Keratinocyte (primary cell): ENCODE data around the gene ALX4. TPM values are rescaled to one million over a fixed set of nuclear protein-coding genes. Genes with fewer than 3 reads are reported as not detected.

Source experiments
- DNase-seq: peaks from one replicate; pipeline ENCODE4 v3.0.0-alpha.2; 2011; ENCODE audit warnings: low read depth, missing footprints, low spot score
- FAIRE-seq: peaks from 2 replicates; lab custom pipeline; 2011; peaks lifted over from hg19 to GRCh38; lab: Jason Lieb, UNC
- H2AFZ ChIP-seq: 2 replicates; pipeline ENCODE4 v1.6.0; 2012; ENCODE audit warnings: low read length, control low read depth, inconsistent platforms; ENCODE audit not compliant: control insufficient read depth
- H3K27ac ChIP-seq: 2 replicates; pipeline ENCODE4 v1.5.1; 2011; ENCODE audit warnings: low read length; ENCODE audit not compliant: control insufficient read depth, insufficient read depth
- H3K27me3 ChIP-seq: 3 replicates; pipeline ENCODE4 v1.6.0; 2011; ENCODE audit warnings: low read length; ENCODE audit not compliant: control insufficient read depth, insufficient read depth; ENCODE audit errors: extremely low read depth
- H3K36me3 ChIP-seq, 2 experiments: 2 replicates in 1 of 2; 3 replicates in 1 of 2; pipeline ENCODE4 v1.5.1; 2011; ENCODE audit warnings: low read length in 2 of 2, mild to moderate bottlenecking in 1 of 2; ENCODE audit not compliant: control insufficient read depth in 2 of 2, insufficient read depth in 2 of 2; ENCODE audit errors: extremely low read depth in 1 of 2
- H3K4me1 ChIP-seq: 3 replicates; pipeline ENCODE4 v1.5.1; 2011; ENCODE audit warnings: low read length; ENCODE audit not compliant: control insufficient read depth, insufficient read depth; ENCODE audit errors: extremely low read depth
- H3K4me2 ChIP-seq: 3 replicates; pipeline ENCODE4 v1.6.0; 2011; ENCODE audit warnings: low read depth, low read length; ENCODE audit not compliant: control insufficient read depth, insufficient read depth; ENCODE audit errors: extremely low read depth
- H3K4me3 ChIP-seq, 3 experiments: fragments of 200-600 bp in 1 of 3; sonication (generic) in 1 of 3; 2 replicates in 2 of 3; 3 replicates in 1 of 3; pipeline ENCODE4 v1.5.1; 2011 to 2016; ENCODE audit warnings: low read length in 3 of 3, mild to moderate bottlenecking in 3 of 3, control low read depth in 2 of 3, inconsistent platforms in 1 of 3, low read depth in 1 of 3, mixed read lengths in 1 of 3, mixed run types in 1 of 3, moderate library complexity in 1 of 3; ENCODE audit not compliant: control insufficient read depth in 2 of 3, insufficient read depth in 2 of 3; ENCODE audit errors: extremely low read depth in 1 of 3
- H3K79me2 ChIP-seq: 2 replicates; pipeline ENCODE4 v1.6.0; 2012; ENCODE audit warnings: low read length; ENCODE audit not compliant: control insufficient read depth, insufficient read depth
- H3K9ac ChIP-seq: 3 replicates; pipeline ENCODE4 v1.6.0; 2011; ENCODE audit warnings: low read length; ENCODE audit not compliant: control insufficient read depth, insufficient read depth; ENCODE audit errors: extremely low read depth
- H3K9me1 ChIP-seq: 3 replicates; pipeline ENCODE4 v1.6.0; 2011; ENCODE audit warnings: low read length; ENCODE audit not compliant: control insufficient read depth, insufficient read depth; ENCODE audit errors: extremely low read depth
- H3K9me3 ChIP-seq: 2 replicates; pipeline ENCODE4 v1.5.1; 2012; ENCODE audit warnings: low read depth, low read length; ENCODE audit not compliant: control insufficient read depth
- H4K20me1 ChIP-seq: 3 replicates; pipeline ENCODE4 v1.6.0; 2011; ENCODE audit warnings: low read length; ENCODE audit not compliant: control insufficient read depth, insufficient read depth; ENCODE audit errors: extremely low read depth
- EZH2 ChIP-seq: IDR thresholded peaks from one replicate; pipeline ENCODE4 v1.6.1; 2012; ENCODE audit warnings: inconsistent platforms, mild to moderate bottlenecking, low read length, moderate library complexity
- dilution Hi-C: fragments of 300-500 bp; cut with MboI; formaldehyde crosslinking; loops from one replicate; pipeline ENCODE4 v1.7.0; 2020; ENCODE audit warnings: low sequenced_read_pairs; ENCODE audit not compliant: extremely low pct_ligation_motif_present
- polyA plus RNA-seq, 5 experiments: library from polyadenylated mRNA; depleted of rRNA in 3 of 5; stranded (reverse) in 3 of 5; stranded (forward) in 1 of 5; unstranded in 1 of 5; fragments of >200 nt; gene quantifications; 1 replicate in 1 of 5; 2 replicates in 3 of 5; 3 replicates in 1 of 5; pipeline versions ENCODE4 v1.2.1 to v1.2.3, GENCODE V29; 2011 to 2012; ENCODE audit warnings: missing spikeins in 2 of 5, low read depth in 1 of 5, low replicate concordance in 1 of 5
- TF ChIP-seq, protein P1 (sequence below), 3 experiments: IDR thresholded peaks in 1 of 3; conservative IDR thresholded peaks in 1 of 3; optimal IDR thresholded peaks in 1 of 3; 2 replicates in 2 of 3; 3 replicates in 1 of 3; pipeline versions ENCODE3 to v1.5.1; 2011; ENCODE audit warnings: low read length in 3 of 3, mild to moderate bottlenecking in 3 of 3, moderate library complexity in 2 of 3, control low read depth in 1 of 3, inconsistent platforms in 1 of 3; ENCODE audit not compliant: insufficient read depth in 2 of 3; ENCODE audit errors: extremely low read depth in 1 of 3

The ALX4 gene
- polyA plus RNA-seq, 1 donor (not counting 4 experiments of a cell fraction or from before 2014, with no cell fraction given): not detected

DNA sequence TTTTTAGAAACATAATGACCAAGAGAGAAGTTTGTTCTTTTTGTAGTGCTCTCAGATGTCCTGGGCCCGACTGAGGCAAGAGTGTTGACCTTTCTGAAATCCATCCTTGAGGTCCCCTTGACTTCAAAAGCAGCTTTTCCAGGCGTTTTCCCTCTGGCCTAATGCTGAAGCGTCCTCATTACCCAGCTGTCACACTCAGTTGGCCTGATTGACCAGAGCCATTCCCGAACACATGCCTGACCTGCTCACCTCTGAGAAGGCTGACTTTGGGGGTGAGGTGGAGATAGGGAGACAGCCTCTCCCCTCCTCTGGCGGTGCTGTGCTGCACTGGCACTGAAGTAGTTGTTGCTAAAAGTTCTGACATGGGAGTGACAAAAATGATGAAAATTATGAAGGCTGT is 66.9 kb downstream of the ALX4 start:
- Histone ChIP-seq H4K20me1 (no peaks in the 10 kb centered on the region), H3K4me2 (no peak overlapping the region), H3K9me3 (no peaks in the 10 kb centered on the region), H3K36me3 (peaks cover 9 to 20% of the 10 kb centered on the region in 2 experiments), H3K4me1 (peaks cover 6% of the 10 kb centered on the region), H3K79me2 (no peaks in the 10 kb centered on the region), H3K27ac (no peak overlapping the region), H2AFZ (no peak overlapping the region), H3K9me1 (no peaks in the 10 kb centered on the region), H3K27me3 (no peaks in the 10 kb centered on the region), H3K4me3 (no peak overlapping the region), H3K9ac (no peak overlapping the region)
- TF ChIP-seq EZH2: no peak
- TF ChIP-seq, protein P1, sequence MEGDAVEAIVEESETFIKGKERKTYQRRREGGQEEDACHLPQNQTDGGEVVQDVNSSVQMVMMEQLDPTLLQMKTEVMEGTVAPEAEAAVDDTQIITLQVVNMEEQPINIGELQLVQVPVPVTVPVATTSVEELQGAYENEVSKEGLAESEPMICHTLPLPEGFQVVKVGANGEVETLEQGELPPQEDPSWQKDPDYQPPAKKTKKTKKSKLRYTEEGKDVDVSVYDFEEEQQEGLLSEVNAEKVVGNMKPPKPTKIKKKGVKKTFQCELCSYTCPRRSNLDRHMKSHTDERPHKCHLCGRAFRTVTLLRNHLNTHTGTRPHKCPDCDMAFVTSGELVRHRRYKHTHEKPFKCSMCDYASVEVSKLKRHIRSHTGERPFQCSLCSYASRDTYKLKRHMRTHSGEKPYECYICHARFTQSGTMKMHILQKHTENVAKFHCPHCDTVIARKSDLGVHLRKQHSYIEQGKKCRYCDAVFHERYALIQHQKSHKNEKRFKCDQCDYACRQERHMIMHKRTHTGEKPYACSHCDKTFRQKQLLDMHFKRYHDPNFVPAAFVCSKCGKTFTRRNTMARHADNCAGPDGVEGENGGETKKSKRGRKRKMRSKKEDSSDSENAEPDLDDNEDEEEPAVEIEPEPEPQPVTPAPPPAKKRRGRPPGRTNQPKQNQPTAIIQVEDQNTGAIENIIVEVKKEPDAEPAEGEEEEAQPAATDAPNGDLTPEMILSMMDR (optimal IDR thresholded peaks at IDR 0.05 in 1 of 3, IDR thresholded peaks at IDR 0.05 in 1 of 3, conservative IDR thresholded peaks at IDR 0.05 in 1 of 3; ENCODE audit: extremely low read depth in 1 of 3, insufficient read depth in 2 of 3, low read length in 3 of 3): no peak
- DNase-seq: no peak
- dilution Hi-C loops: no loop called here
- FAIRE-seq: no peak

DNA sequence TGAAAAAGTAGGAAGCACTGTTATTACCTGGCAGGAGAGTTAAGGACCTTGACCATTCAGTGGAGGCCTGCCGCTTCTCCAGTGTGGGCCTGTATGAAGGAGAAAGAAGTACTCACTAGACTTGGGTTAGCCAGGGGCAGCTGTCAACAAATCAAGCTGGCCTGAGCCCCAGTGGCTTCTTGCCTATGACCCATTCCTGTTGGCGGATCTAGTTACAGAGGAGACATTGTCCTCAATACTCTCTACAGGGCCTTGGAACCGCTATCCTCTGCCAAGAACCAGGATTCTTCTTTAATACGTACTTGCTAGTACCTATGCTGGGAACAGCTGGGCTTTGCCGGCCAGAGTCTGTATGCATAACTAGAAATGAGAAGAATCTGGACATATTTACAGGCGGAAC is 68.1 kb downstream of the ALX4 start:
- peaks cover 5% of the 10 kb centered on the region for H3K4me1 ChIP-seq
- H3K79me2 ChIP-seq: no peaks in the 10 kb centered on the region
- no peak overlapping the region for H3K9ac ChIP-seq
- H3K27me3 ChIP-seq: no peaks in the 10 kb centered on the region
- no peak overlapping the region for H2AFZ ChIP-seq
- H3K4me3 ChIP-seq: no peak overlapping the region
- no peak overlapping the region for H3K4me2 ChIP-seq
- H3K27ac ChIP-seq: no peak overlapping the region
- no peaks in the 10 kb centered on the region for H3K9me3 ChIP-seq
- dilution Hi-C loops: no loop called here
- H3K9me1 ChIP-seq: no peaks in the 10 kb centered on the region
- DNase-seq (no peak), FAIRE-seq (no peak)
- TF ChIP-seq, protein P1 (optimal IDR thresholded peaks at IDR 0.05 in 1 of 3, IDR thresholded peaks at IDR 0.05 in 1 of 3, conservative IDR thresholded peaks at IDR 0.05 in 1 of 3; ENCODE audit: extremely low read depth in 1 of 3, insufficient read depth in 2 of 3, low read length in 3 of 3): no peak
- no peak for TF ChIP-seq EZH2
- H3K36me3 ChIP-seq: peaks cover 10 to 16% of the 10 kb centered on the region in 2 experiments
- no peaks in the 10 kb centered on the region for H4K20me1 ChIP-seq
